CD4-positive, alpha-beta T cell (primary cell): ENCODE data around the gene TTC9. TPM values are rescaled to one million over a fixed set of nuclear protein-coding genes. Genes with fewer than 3 reads are reported as not detected.

ENCODE experiments used
- ATAC-seq: fragments of 200-7000 bp; cut with Tn5 transposase; one replicate; pipeline ENCODE4 v1.10.0; 2022; ENCODE audit warnings: mild to moderate bottlenecking; ENCODE audit not compliant: poor library complexity
- CTCF ChIA-PET: fragments of 350-600 bp; sonication (Branson Sonifier 250); formaldehyde crosslinking; loops from one replicate; lab custom pipeline; 2021; ENCODE audit warnings: antibody characterized with exemption, inconsistent platforms; lab: Charles Lee
- POLR2A ChIA-PET: fragments of 350-600 bp; sonication (Branson Sonifier 250); formaldehyde crosslinking; loops from one replicate; lab custom pipeline; 2021; ENCODE audit warnings: antibody characterized with exemption, inconsistent platforms; lab: Charles Lee
- DNase-seq, 14 experiments: peaks; one replicate each; pipeline ENCODE4 v3.0.0-alpha.2; 2013 to 2020; ENCODE audit warnings: mixed read lengths in 2 of 14
- H3K27ac ChIP-seq, 2 donors: one replicate each; pipeline versions ENCODE4 v1.5.1 to v1.7.0; 2013; ENCODE audit warnings: low read length in 2 of 2, low read depth in 1 of 2, mild to moderate bottlenecking in 1 of 2
- H3K27me3 ChIP-seq, 2 experiments: 1 replicate in 1 of 2; 2 replicates in 1 of 2; pipeline versions ENCODE4 v1.6.1 to v1.7.0; 2013; ENCODE audit warnings: low read length in 2 of 2, control low read depth in 1 of 2, mild to moderate bottlenecking in 1 of 2, moderate library complexity in 1 of 2; ENCODE audit not compliant: insufficient read depth in 2 of 2, control insufficient read depth in 1 of 2
- H3K36me3 ChIP-seq: one replicate; pipeline ENCODE4 v1.6.1; 2013; ENCODE audit warnings: low read length, control low read depth; ENCODE audit not compliant: insufficient read depth
- H3K4me1 ChIP-seq: one replicate; pipeline ENCODE4 v1.6.1; 2013; ENCODE audit warnings: low read length, control low read depth; ENCODE audit not compliant: insufficient read depth
- H3K4me3 ChIP-seq: one replicate; pipeline ENCODE4 v1.5.1; 2013; ENCODE audit warnings: mild to moderate bottlenecking, low read length, moderate library complexity
- H3K9me3 ChIP-seq, 2 experiments: 1 replicate in 1 of 2; 2 replicates in 1 of 2; pipeline versions ENCODE4 v1.6.1 to v1.7.0; 2013; ENCODE audit warnings: low read length in 2 of 2, mild to moderate bottlenecking in 2 of 2, control low read depth in 1 of 2, moderate library complexity in 1 of 2; ENCODE audit not compliant: control insufficient read depth in 1 of 2, insufficient read depth in 1 of 2
- H3K27ac Mint-ChIP-seq: one replicate; pipeline ENCODE4 v1.8.0; 2020; ENCODE audit warnings: mixed read lengths
- H3K27me3 Mint-ChIP-seq: one replicate; pipeline ENCODE4 v1.8.0; 2021; ENCODE audit warnings: mixed read lengths
- H3K36me3 Mint-ChIP-seq: one replicate; pipeline ENCODE4 v1.8.0; 2021; ENCODE audit warnings: low read depth, mixed read lengths
- H3K4me1 Mint-ChIP-seq: one replicate; pipeline ENCODE4 v1.8.0; 2021; ENCODE audit warnings: low read depth, mixed read lengths
- H3K4me3 Mint-ChIP-seq: one replicate; pipeline ENCODE4 v1.8.0; 2020; ENCODE audit warnings: mild to moderate bottlenecking, mixed read lengths
- H3K9me3 Mint-ChIP-seq: one replicate; pipeline ENCODE4 v1.8.0; 2020; ENCODE audit warnings: mixed read lengths
- intact Hi-C, 2 experiments: fragments of 100-400 bp; cut with DNase I in 1 of 2; cut with micrococcal nuclease in 1 of 2; formaldehyde crosslinking; loops; one replicate each; pipeline versions ENCODE4 v1.15.1 to v1.9.0; 2023 to 2025; cut with DNase I, micrococcal nuclease
- total RNA-seq, 174 experiments: library from RNA in 2 of 174; stranded (reverse) in 2 of 174; gene quantifications; one replicate each; pipeline ENCODE4 v1.2.3 and lab custom pipeline; 2021 to 2026
- TF ChIP-seq, protein P1 (sequence below): fragments of 200-600 bp; IDR thresholded peaks from one replicate; pipeline ENCODE4 v1.8.0; 2022; ENCODE audit warnings: antibody characterized with exemption, mild to moderate bottlenecking

The TTC9 gene
- total RNA-seq, 2 experiments from 2014 or later = 6.8 to 7.0 TPM

GRCh38 chr14:70666361-70666686 is 24.6 kb downstream of the TTC9 start:
- DNase-seq (no peak), ATAC-seq (no peak)
- Histone ChIP-seq H3K4me1 (peaks cover 47% of the 10 kb centered on the region), H3K9me3 (no peaks in the 10 kb centered on the region), H3K27me3 (no peaks in the 10 kb centered on the region), H3K27ac (peak overlapping the region in 1 of 2 donors; percentile 5), H3K36me3 (peaks cover 56% of the 10 kb centered on the region), H3K4me3 (no peak overlapping the region)
- TF ChIP-seq, protein P1, sequence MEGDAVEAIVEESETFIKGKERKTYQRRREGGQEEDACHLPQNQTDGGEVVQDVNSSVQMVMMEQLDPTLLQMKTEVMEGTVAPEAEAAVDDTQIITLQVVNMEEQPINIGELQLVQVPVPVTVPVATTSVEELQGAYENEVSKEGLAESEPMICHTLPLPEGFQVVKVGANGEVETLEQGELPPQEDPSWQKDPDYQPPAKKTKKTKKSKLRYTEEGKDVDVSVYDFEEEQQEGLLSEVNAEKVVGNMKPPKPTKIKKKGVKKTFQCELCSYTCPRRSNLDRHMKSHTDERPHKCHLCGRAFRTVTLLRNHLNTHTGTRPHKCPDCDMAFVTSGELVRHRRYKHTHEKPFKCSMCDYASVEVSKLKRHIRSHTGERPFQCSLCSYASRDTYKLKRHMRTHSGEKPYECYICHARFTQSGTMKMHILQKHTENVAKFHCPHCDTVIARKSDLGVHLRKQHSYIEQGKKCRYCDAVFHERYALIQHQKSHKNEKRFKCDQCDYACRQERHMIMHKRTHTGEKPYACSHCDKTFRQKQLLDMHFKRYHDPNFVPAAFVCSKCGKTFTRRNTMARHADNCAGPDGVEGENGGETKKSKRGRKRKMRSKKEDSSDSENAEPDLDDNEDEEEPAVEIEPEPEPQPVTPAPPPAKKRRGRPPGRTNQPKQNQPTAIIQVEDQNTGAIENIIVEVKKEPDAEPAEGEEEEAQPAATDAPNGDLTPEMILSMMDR = no peak
- Mint-ChIP-seq H3K27ac (peak overlapping the region; percentile 88), H3K27me3 (no peaks in the 10 kb centered on the region), H3K36me3 (peaks cover 68% of the 10 kb centered on the region), H3K4me1 (peaks cover 56% of the 10 kb centered on the region), H3K4me3 (no peak overlapping the region), H3K9me3 (no peaks in the 10 kb centered on the region)
- ChIA-PET POLR2A (interaction anchor here (1.1 to 2.1 kb wide), 3 partner anchors 9 to 25 kb away, joined by 3 to 7 read pairs (median 4); no protein-coding TSS in a partner anchor), CTCF (no interaction called here)
- intact Hi-C loops = loop anchor here in 1 of 2 experiments (5.0 kb wide), 1 partner anchor 36 kb away; no protein-coding TSS in a partner anchor

- intact Hi-C loops = no loop called here
- no peak for ATAC-seq
Measured at GRCh38 chr14:70670992-70671651, 29.4 kb downstream of the TTC9 start.

DNA sequence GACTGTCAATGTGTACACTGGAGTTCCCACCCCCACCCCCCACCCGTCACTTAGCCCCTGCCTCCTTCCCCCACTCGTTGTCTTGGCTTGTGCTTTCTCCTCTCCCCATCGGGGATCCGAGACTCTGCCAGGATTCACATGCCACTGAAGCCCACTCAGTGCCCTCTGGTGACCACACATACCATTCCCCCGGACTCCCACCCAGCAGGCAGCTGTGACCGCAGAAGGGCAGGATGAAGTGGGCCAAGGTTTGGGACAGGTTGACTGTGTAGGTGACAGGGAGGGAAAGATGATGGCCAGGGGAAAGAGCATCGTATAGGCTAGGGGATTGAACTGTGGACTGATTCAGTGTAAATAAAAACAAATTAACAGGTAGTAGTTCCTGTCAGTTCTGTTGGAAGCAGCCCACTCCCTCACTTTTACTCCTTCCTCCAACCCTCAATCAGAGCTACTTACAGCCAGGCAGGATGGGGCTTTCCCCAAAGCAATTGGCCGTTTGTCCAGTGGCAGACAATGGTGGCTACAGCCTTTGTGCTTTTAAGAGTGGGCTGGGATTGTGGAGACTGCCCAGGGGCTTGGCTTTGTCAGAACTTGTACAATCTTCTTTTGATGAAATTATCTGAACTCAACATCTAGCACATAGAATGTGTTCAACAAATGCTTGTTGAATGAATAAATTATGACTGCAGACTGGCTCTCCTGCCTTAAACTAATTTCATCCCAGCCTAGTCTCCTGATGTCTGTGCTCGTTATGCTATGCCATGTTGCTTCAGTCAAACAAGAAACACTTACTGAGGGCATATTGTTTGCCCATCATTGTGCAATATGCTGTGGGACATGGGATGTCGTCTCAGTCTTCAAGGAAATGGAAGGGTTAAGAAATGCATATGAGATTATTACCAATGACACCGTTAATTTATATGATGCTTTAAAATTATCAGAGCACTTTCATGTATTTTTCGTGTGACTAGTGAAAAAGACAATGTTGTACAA is 30.2 kb downstream of the TTC9 start:
- peak overlapping the region; percentile 49 for H3K27ac Mint-ChIP-seq
- peaks cover 22% of the 10 kb centered on the region for H3K4me1 Mint-ChIP-seq
- no peaks in the 10 kb centered on the region for H3K27me3 Mint-ChIP-seq
- DNase-seq = no peak
- ChIA-PET POLR2A (interaction anchor here (0.9 kb wide), 1 partner anchor 12 kb away, joined by 4 read pairs; no protein-coding TSS in a partner anchor), CTCF (no interaction called here)
- H3K27ac ChIP-seq = no peak overlapping the region
- TF ChIP-seq, protein P1 = no peak
- H3K27me3 ChIP-seq = no peaks in the 10 kb centered on the region
- H3K9me3 Mint-ChIP-seq = no peaks in the 10 kb centered on the region
- H3K4me3 ChIP-seq = no peak overlapping the region
- peaks cover 78% of the 10 kb centered on the region for H3K36me3 ChIP-seq
- no peak for ATAC-seq
- H3K4me1 ChIP-seq = peaks cover 5% of the 10 kb centered on the region
- peaks cover 88% of the 10 kb centered on the region for H3K36me3 Mint-ChIP-seq
- intact Hi-C loops = no loop called here
- no peak overlapping the region for H3K4me3 Mint-ChIP-seq
- no peaks in the 10 kb centered on the region for H3K9me3 ChIP-seq

More at GRCh38 chr14:70670992-70671651, 29.4 kb downstream of the TTC9 start:
- TF ChIP-seq, protein P1 = no peak
- H3K27me3 Mint-ChIP-seq = no peaks in the 10 kb centered on the region
- H3K36me3 Mint-ChIP-seq = peaks cover 93% of the 10 kb centered on the region
- ChIA-PET CTCF (no interaction called here), POLR2A (interaction anchor here (0.9 kb wide), 1 partner anchor 11 kb away, joined by 4 read pairs; no protein-coding TSS in a partner anchor)
- no peaks in the 10 kb centered on the region for H3K9me3 Mint-ChIP-seq
- H3K36me3 ChIP-seq = peaks cover 78% of the 10 kb centered on the region
- no peak for DNase-seq
- no peak overlapping the region for H3K27ac Mint-ChIP-seq
- peaks cover 27% of the 10 kb centered on the region for H3K4me1 Mint-ChIP-seq
- no peak overlapping the region for H3K4me3 Mint-ChIP-seq
- H3K9me3 ChIP-seq = no peaks in the 10 kb centered on the region
- H3K4me3 ChIP-seq = no peak overlapping the region
- H3K4me1 ChIP-seq = peaks cover 8% of the 10 kb centered on the region
- H3K27ac ChIP-seq = no peak overlapping the region
- H3K27me3 ChIP-seq = no peaks in the 10 kb centered on the region
